ENCODE results near the gene SNTG2.
"Not testable (repeated sequence)": the region's sequence is repeated elsewhere in the genome, so short reads cannot be mapped to it uniquely, and the experiment has no call there.

Gene SNTG2

DNA sequence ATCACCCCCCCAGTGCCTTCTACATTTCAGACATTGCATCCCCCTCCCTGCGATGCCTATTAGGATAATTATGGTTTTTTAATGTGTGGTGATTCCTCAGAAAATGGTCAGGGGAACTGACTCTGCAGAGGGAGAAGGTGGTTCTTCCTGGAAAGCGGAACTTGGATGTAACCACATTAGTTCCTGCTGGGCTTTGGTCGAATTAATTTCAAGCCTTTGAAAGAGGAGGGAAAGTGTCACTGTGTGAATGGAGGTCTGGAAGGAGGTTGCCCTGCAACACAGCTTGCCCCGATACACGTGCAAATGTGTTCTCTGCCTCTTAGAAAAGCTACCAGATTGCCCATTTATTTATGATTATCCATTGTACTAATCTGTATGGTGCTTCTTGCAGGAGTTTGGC, 399.5 kb downstream of the SNTG2 start:
- no peak for DNase-seq

GRCh38 chr2:1353124-1353523, 402.5 kb downstream of the SNTG2 start:
- DNase-seq, result no peak

- DNase-seq, result no peak
These were observed 402.9 kb downstream of the SNTG2 start for GRCh38 chr2:1353543-1353942.

- DNase-seq, result no peak
These were observed 409.5 kb downstream of the SNTG2 start for GRCh38 chr2:1360144-1360543.

DNA sequence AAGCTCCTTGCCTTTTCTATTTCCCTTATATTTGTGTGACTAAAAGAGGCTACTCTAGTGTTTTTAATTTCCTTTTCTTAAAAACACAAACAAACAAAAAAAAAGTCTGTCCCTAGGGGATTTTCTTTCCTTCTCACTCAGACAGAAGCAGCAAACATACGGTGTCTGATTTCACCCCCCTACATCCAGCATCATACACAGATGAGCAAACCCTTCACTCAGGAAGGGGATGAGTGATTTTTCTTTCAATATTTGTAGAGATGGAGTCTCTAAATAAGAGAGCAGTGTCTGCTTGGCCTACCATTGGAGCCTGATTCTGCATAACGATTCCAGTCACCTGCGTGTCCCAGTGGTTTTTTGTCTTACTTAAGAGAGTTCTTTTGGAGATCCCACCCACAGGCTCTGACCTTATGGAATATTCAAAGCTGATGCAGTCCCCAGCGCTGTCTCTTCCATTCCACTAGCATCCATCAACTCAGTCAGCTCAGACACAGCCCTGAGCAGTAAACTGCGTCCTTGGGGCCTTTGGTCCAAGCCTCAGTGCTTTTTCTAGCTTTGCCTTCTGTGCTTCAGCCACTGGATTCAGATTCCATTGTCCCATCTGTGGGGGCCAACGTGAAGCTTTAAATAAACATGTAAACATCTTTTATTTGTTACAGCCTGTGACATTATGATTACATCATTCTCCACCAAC, 410.1 kb downstream of the SNTG2 start:
- DNase-seq, result no peak

DNA sequence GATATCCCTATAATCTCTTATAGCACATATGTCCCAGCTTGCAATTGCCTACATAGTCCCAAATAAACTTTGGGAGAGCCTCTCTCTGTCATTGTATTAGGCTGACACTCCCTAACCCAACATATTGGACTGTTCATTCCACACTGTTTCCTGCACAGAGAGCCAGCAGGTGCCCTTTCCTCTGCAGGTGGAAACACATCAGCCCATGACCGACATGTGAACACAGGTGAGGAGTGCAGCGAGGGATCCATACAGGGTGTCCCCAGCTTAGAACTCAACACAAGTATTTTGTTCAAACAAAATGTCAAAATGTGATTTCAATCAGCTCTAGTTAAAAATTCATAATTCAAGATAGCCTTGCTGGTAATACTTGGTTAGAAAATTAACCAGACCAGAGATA, 412.7 kb downstream of the SNTG2 start:
- no peak for DNase-seq

GRCh38 chr2:1366546-1367134, 416.0 kb downstream of the SNTG2 start:
- DNase-seq, result no peak

GRCh38 chr2:1367601-1368000, 417.0 kb downstream of the SNTG2 start:
- no peak for DNase-seq

GRCh38 chr2:1369905-1370304, 419.3 kb downstream of the SNTG2 start:
- no peak for DNase-seq

DNA sequence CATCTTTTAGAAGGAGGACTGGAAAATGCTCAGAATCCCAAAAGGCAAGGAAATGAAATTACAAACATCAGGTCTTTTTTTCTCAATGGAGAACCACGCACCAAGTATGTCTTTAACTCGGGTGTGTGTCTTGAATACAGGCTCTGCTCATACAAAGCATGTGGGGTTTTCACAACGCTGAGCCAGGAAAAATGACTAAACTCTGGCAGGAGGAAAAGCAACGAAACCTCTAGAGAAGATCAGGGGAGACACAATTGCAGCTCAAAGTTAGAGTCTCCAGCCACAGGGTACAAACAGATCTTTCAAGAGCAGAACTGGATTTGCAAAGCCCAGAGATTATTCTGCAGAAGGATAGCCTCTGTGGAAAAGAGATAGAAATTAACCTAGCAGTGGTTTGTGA, 419.8 kb downstream of the SNTG2 start:
- DNase-seq, result no peak

- DNase-seq, result no peak
These were observed 420.4 kb downstream of the SNTG2 start for GRCh38 chr2:1371082-1371481.

DNA sequence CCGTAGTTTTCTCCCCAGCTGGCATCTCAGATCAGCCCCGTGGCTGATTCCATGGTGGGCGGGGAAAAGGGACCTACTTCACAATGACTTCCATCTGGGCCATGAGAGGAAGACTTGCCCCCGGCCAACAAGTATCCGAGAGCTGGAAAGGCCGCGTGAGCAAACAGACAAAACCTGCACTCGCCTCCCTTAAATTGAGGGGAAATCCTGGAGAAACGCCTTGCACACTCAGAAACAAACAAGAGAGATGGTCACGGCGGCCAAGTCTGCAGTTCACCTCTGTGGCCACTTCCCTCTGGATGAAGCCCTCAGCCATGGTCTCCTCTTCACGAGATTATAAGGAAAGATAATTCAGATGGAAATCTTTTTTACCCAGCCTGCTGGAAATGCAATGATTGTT, 423.2 kb downstream of the SNTG2 start:
- no peak for DNase-seq

GRCh38 chr2:1374287-1374686, 423.6 kb downstream of the SNTG2 start:
- no peak for DNase-seq

GRCh38 chr2:1375794-1376193, 425.1 kb downstream of the SNTG2 start:
- DNase-seq, result no peak

GRCh38 chr2:1377473-1377872, 426.8 kb downstream of the SNTG2 start:
- no peak for DNase-seq

- no peak for DNase-seq
These were observed 428.0 kb downstream of the SNTG2 start for GRCh38 chr2:1378456-1379150.

DNA sequence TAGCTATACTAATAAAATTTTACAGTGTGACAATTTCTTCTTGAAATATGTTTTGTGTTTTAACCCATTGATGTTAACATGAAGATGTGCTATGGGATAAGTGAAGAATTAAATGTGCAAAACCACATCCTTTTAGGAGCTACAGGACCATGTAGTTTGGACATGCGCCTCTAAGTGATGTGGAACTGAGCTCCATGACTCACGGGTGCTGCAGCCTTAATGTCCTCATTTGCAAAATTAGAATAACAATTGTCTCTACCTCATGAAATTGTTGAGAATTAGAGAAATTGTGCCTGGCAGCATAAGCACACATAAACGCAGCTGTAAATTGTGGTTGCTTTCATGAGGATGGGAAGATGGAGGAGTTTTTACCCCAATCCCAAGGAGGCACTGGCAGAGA, 431.0 kb downstream of the SNTG2 start:
- no peak for DNase-seq

- not testable (repeated sequence) for DNase-seq
These were observed 437.5 kb downstream of the SNTG2 start for GRCh38 chr2:1387954-1388725.

DNA sequence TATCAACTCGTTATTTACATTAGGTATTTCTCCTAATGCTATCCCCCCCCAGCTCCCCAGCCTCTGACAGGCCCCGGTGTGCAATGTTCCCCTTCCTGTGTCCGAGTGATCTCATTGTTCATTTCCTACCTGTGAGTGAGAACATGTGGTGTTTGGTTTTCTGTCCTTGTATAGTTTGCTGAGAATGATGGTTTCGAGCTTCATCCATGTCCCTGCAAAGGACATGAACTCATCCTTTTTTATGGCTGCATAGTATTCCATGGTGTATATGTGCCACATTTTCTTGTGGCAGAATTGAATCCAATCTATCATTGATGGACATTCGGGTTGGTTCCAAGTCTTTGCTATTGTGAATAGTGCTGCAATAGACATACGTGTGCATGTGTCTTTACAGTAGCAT, 439.5 kb downstream of the SNTG2 start:
- not testable (repeated sequence) for DNase-seq

GRCh38 chr2:1393321-1393720, 442.7 kb downstream of the SNTG2 start:
- DNase-seq, result no peak

DNA sequence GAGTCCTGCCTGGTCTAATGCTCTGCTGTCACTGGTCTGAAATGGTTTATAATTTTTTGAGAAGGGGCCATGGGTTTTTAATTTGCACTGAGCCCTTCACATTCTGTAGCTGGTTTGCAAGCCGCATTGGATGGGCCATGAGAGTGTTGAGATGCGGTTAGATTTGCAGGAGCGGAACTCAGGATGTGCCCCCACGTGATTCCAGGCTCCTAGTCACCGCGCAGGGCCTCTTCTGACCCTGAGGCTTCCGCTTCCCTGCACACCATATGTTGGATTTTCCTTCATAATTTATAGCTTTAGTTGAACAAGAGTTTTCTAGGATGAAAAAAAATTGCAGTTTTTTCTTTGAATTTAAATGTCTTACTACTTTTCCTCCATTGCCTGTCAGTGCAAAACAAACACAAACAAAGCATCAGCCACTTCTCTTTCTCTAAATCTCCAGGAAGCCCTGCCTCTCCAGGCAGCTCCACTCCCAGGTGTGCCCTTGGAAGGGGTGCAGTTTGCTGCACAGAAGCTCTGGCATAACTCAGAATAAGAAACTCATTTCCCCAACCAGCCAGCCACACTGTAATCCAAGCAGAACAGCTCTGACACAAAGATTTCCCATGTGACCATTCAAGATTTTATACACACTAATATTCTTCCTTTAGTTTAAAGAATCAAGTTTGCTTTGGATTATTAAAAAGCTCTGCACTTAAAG, 444.2 kb downstream of the SNTG2 start:
- no peak for DNase-seq

- DNase-seq, result no peak
These were observed 446.7 kb downstream of the SNTG2 start for GRCh38 chr2:1397350-1397749.

DNA sequence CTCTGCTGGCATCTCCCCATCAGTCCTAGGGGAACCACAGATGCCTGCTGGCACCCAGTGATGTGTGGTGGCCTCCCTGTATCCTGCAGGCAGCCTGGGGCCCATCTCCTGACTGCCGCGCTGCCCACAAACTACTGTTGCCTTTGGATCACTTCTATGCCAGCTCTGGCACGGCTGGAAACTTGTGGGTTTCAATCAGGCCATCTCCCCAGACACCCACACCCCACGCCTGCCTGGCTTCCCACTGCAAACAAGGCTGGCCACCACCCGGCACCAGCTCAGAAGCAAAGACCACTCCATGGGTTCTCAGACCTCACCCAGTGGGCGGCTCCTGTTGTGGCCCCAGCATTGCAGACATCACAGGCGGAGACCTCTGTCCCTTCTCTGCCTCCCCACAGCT, 447.5 kb downstream of the SNTG2 start:
- DNase-seq, result no peak

All from SIG-M5 (cell line).